ENCODE measurements around the gene TRPM2.
A peak's percentile ranks its signal among the peaks of the same experiment; 100 is the strongest.

The TRPM2 gene

GRCh38 chr21:44326716-44327602 lies 26.5 kb upstream of the TRPM2 start:
- TF ChIP-seq ZFX (IDR thresholded peaks at IDR 0.05; ENCODE audit: borderline replicate concordance) = no peak
- TF ChIP-seq, protein P1, sequence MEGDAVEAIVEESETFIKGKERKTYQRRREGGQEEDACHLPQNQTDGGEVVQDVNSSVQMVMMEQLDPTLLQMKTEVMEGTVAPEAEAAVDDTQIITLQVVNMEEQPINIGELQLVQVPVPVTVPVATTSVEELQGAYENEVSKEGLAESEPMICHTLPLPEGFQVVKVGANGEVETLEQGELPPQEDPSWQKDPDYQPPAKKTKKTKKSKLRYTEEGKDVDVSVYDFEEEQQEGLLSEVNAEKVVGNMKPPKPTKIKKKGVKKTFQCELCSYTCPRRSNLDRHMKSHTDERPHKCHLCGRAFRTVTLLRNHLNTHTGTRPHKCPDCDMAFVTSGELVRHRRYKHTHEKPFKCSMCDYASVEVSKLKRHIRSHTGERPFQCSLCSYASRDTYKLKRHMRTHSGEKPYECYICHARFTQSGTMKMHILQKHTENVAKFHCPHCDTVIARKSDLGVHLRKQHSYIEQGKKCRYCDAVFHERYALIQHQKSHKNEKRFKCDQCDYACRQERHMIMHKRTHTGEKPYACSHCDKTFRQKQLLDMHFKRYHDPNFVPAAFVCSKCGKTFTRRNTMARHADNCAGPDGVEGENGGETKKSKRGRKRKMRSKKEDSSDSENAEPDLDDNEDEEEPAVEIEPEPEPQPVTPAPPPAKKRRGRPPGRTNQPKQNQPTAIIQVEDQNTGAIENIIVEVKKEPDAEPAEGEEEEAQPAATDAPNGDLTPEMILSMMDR (IDR thresholded peaks at IDR 0.05) = no peak
- H3K27ac ChIP-seq = no peak overlapping the region

GRCh38 chr21:44327603-44327974 lies 25.8 kb upstream of the TRPM2 start:
- no peak for TF ChIP-seq ZFX (IDR thresholded peaks at IDR 0.05; ENCODE audit: borderline replicate concordance)
- TF ChIP-seq, protein P1 (IDR thresholded peaks at IDR 0.05) = no peak
- no peak overlapping the region for H3K27ac ChIP-seq

DNA sequence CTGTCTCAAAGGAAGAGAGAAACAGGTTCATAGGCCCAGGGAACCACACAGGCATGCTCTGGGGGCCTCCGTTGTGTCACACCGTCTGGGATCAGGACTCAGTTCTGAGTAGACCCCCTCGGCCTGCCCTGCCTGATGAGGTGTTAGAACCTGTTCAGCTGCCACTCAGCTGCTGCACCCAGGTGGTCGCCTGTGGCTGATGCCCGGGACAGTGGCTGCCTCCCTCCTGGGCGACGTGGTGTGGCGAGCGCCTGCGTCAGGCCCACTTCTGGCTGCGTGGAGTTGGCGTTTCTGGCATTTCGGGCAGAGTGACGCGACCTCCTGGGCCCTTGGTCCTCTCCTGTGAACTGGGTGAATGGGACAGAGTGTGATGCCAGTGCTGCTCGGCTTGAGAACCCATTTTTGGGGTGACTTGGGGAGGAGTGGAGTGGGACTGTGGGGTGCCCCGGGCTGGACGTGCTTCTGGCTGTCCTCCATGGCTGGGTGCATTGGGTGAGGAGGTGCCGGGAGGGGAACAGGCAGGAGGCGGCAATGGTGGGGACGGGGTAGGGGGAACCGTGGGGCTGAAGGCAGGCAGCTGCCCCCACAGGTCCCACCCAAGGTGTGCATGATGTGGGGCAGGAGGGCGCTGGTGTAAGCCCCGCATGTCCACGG lies 25.1 kb upstream of the TRPM2 start:
- TF ChIP-seq, protein P1 (IDR thresholded peaks at IDR 0.05) = no peak
- no peak for TF ChIP-seq ZFX (IDR thresholded peaks at IDR 0.05; ENCODE audit: borderline replicate concordance)

GRCh38 chr21:44329086-44329889 lies 24.1 kb upstream of the TRPM2 start:
- TF ChIP-seq, protein P1 (IDR thresholded peaks at IDR 0.05) = no peak
- no peak for TF ChIP-seq ZFX (IDR thresholded peaks at IDR 0.05; ENCODE audit: borderline replicate concordance)
- no peak overlapping the region for H3K27ac ChIP-seq

More for the DNA sequence above, 25.1 kb upstream of the TRPM2 start:
- no peak overlapping the region for H3K27ac ChIP-seq

- no peak overlapping the region for H3K27ac ChIP-seq
- TF ChIP-seq, protein P1 (IDR thresholded peaks at IDR 0.05) = no peak
- TF ChIP-seq ZFX (IDR thresholded peaks at IDR 0.05; ENCODE audit: borderline replicate concordance) = no peak
Observed at GRCh38 chr21:44329971-44330681, 23.3 kb upstream of the TRPM2 start.

- no peak overlapping the region for H3K27ac ChIP-seq
- no peak for TF ChIP-seq ZFX (IDR thresholded peaks at IDR 0.05; ENCODE audit: borderline replicate concordance)
- TF ChIP-seq, protein P1 (IDR thresholded peaks at IDR 0.05) = peak; percentile 40; the same call in 1 of the 2 replicates
Observed at GRCh38 chr21:44330698-44331097, 22.7 kb upstream of the TRPM2 start.
